GM19324 (cell line): ENCODE results near the gene GJD2.

Experiments
- ATAC-seq: cut with Tn5 transposase; IDR thresholded peaks from one replicate; pipeline ENCODE4 v1.9.1; 2021; ENCODE audit warnings: mild to moderate bottlenecking, moderate library complexity; ENCODE audit not compliant: unreplicated experiment, low FRiP score

Gene GJD2

GRCh38 chr15:34729056-34729455 lies 25.7 kb downstream of the GJD2 start:
- ATAC-seq: no peak

GRCh38 chr15:34726406-34727100 lies 28.2 kb downstream of the GJD2 start:
- ATAC-seq: no peak

GRCh38 chr15:34725556-34725955 lies 29.2 kb downstream of the GJD2 start:
- no peak for ATAC-seq

GRCh38 chr15:34724481-34724880 lies 30.3 kb downstream of the GJD2 start:
- ATAC-seq: no peak

GRCh38 chr15:34722439-34722836 lies 32.4 kb downstream of the GJD2 start:
- ATAC-seq: no peak

GRCh38 chr15:34721802-34722438 lies 32.9 kb downstream of the GJD2 start:
- no peak for ATAC-seq

GRCh38 chr15:34721157-34721801 lies 33.5 kb downstream of the GJD2 start:
- ATAC-seq: no peak

- ATAC-seq: no peak
These were observed 35.1 kb downstream of the GJD2 start for GRCh38 chr15:34719695-34720094.

GRCh38 chr15:34718681-34719665 lies 35.8 kb downstream of the GJD2 start:
- ATAC-seq: no peak

- no peak for ATAC-seq
These were observed 37.1 kb downstream of the GJD2 start for GRCh38 chr15:34717729-34718128.

- no peak for ATAC-seq
These were observed 38.7 kb downstream of the GJD2 start for GRCh38 chr15:34716111-34716510.

GRCh38 chr15:34714476-34715121 lies 40.2 kb downstream of the GJD2 start:
- ATAC-seq: no peak

- no peak for ATAC-seq
These were observed 41.2 kb downstream of the GJD2 start for GRCh38 chr15:34713635-34714034.

- no peak for ATAC-seq
These were observed 44.9 kb downstream of the GJD2 start for GRCh38 chr15:34709866-34710265.

GRCh38 chr15:34708422-34708821 lies 46.4 kb downstream of the GJD2 start:
- no peak for ATAC-seq

GRCh38 chr15:34701536-34701935 lies 53.3 kb downstream of the GJD2 start:
- ATAC-seq: no peak
